ENCODE results near the gene MANBA.

The MANBA gene

GRCh38 chr4:102696758-102697157 is 64.0 kb downstream of the MANBA start:
- no peak overlapping the region for H2AFZ ChIP-seq (ENCODE audit: low read depth, low read length, severe bottlenecking)
- H3K27ac ChIP-seq (ENCODE audit: low read depth, low read length) = no peak overlapping the region
- H3K36me3 ChIP-seq (ENCODE audit: low read length) = no peaks in the 10 kb centered on the region
- no peak overlapping the region for H3K9ac ChIP-seq (ENCODE audit: low read length)
- no peaks in the 10 kb centered on the region for H3F3A ChIP-seq (ENCODE audit: insufficient read depth)
- H4K20me1 ChIP-seq (ENCODE audit: low read depth, low read length) = no peaks in the 10 kb centered on the region
- H3K4me2 ChIP-seq (ENCODE audit: low read depth, low read length, poor library complexity, severe bottlenecking) = no peak overlapping the region
- no peaks in the 10 kb centered on the region for H3K79me2 ChIP-seq (ENCODE audit: insufficient read depth, low read length)
- H3K4me3 ChIP-seq (ENCODE audit: insufficient read depth, low read length, poor library complexity, severe bottlenecking) = no peak overlapping the region
- H3K27me3 ChIP-seq (ENCODE audit: low read length) = no peaks in the 10 kb centered on the region
- H3K9me3 ChIP-seq (ENCODE audit: insufficient read depth, low read length) = no peaks in the 10 kb centered on the region
- no peaks in the 10 kb centered on the region for H3K9me2 ChIP-seq (replicated peaks; ENCODE audit: insufficient read depth, low read length)
- TF ChIP-seq EZH2phosphoT487 (conservative IDR thresholded peaks at IDR 0.05; ENCODE audit: low read length) (no peak), CTCF (IDR thresholded peaks at IDR 0.05; ENCODE audit: insufficient read depth, low read length, poor library complexity, severe bottlenecking) (no peak)

GRCh38 chr4:102694791-102695190 is 66.0 kb downstream of the MANBA start:
- TF ChIP-seq CTCF (IDR thresholded peaks at IDR 0.05; ENCODE audit: insufficient read depth, low read length, poor library complexity, severe bottlenecking) (no peak), EZH2phosphoT487 (conservative IDR thresholded peaks at IDR 0.05; ENCODE audit: low read length) (no peak)
- no peaks in the 10 kb centered on the region for H3K36me3 ChIP-seq (ENCODE audit: low read length)
- H3K79me2 ChIP-seq (ENCODE audit: insufficient read depth, low read length) = no peaks in the 10 kb centered on the region
- no peaks in the 10 kb centered on the region for H3K27me3 ChIP-seq (ENCODE audit: low read length)
- no peak overlapping the region for H3K27ac ChIP-seq (ENCODE audit: low read depth, low read length)
- no peaks in the 10 kb centered on the region for H4K20me1 ChIP-seq (ENCODE audit: low read depth, low read length)
- H3K9me2 ChIP-seq (replicated peaks; ENCODE audit: insufficient read depth, low read length) = no peaks in the 10 kb centered on the region
- H3K9ac ChIP-seq (ENCODE audit: low read length) = no peak overlapping the region
- no peak overlapping the region for H3K4me2 ChIP-seq (ENCODE audit: low read depth, low read length, poor library complexity, severe bottlenecking)
- no peaks in the 10 kb centered on the region for H3K9me3 ChIP-seq (ENCODE audit: insufficient read depth, low read length)
- H2AFZ ChIP-seq (ENCODE audit: low read depth, low read length, severe bottlenecking) = no peak overlapping the region
- H3F3A ChIP-seq (ENCODE audit: insufficient read depth) = no peaks in the 10 kb centered on the region
- no peak overlapping the region for H3K4me3 ChIP-seq (ENCODE audit: insufficient read depth, low read length, poor library complexity, severe bottlenecking)

- TF ChIP-seq CTCF (IDR thresholded peaks at IDR 0.05; ENCODE audit: insufficient read depth, low read length, poor library complexity, severe bottlenecking) (no peak), EZH2phosphoT487 (conservative IDR thresholded peaks at IDR 0.05; ENCODE audit: low read length) (no peak)
- Histone ChIP-seq H3K4me3 (ENCODE audit: insufficient read depth, low read length, poor library complexity, severe bottlenecking) (no peak overlapping the region), H3K27ac (ENCODE audit: low read depth, low read length) (no peak overlapping the region), H3K9me2 (replicated peaks; ENCODE audit: insufficient read depth, low read length) (no peaks in the 10 kb centered on the region), H3K36me3 (ENCODE audit: low read length) (no peaks in the 10 kb centered on the region), H3K79me2 (ENCODE audit: insufficient read depth, low read length) (no peaks in the 10 kb centered on the region), H4K20me1 (ENCODE audit: low read depth, low read length) (no peaks in the 10 kb centered on the region), H3K9me3 (ENCODE audit: insufficient read depth, low read length) (no peaks in the 10 kb centered on the region), H3F3A (ENCODE audit: insufficient read depth) (no peaks in the 10 kb centered on the region), H3K27me3 (ENCODE audit: low read length) (no peaks in the 10 kb centered on the region), H3K4me2 (ENCODE audit: low read depth, low read length, poor library complexity, severe bottlenecking) (no peak overlapping the region), H3K9ac (ENCODE audit: low read length) (no peak overlapping the region), H2AFZ (ENCODE audit: low read depth, low read length, severe bottlenecking) (no peak overlapping the region)
Measured at GRCh38 chr4:102693861-102694260, 66.9 kb downstream of the MANBA start.
